H9 (cell line): ENCODE results near the gene AHCY. TPM values are rescaled to one million over a fixed set of nuclear protein-coding genes. Genes with fewer than 3 reads are reported as not detected.

ENCODE experiments used
- DNase-seq: peaks from one replicate; pipeline ENCODE4 v3.0.0-alpha.2; 2017
- H2AFZ ChIP-seq: one replicate; pipeline ENCODE4 v1.6.1; 2013; ENCODE audit warnings: mild to moderate bottlenecking, low read length, control low read depth, moderate library complexity
- H2AK5ac ChIP-seq: 2 replicates; pipeline ENCODE4 v1.6.1; 2013; ENCODE audit warnings: low read length, control low read depth, mixed read lengths; ENCODE audit not compliant: insufficient read length
- H2BK120ac ChIP-seq: one replicate; pipeline ENCODE4 v1.6.1; 2013; ENCODE audit warnings: low read depth, mild to moderate bottlenecking, low read length, control low read depth, inconsistent platforms; ENCODE audit not compliant: poor library complexity, severe bottlenecking
- H2BK12ac ChIP-seq: 2 replicates; pipeline ENCODE4 v1.6.1; 2013; ENCODE audit warnings: low read length, control low read depth, mixed read lengths, low read depth; ENCODE audit not compliant: insufficient read length
- H2BK15ac ChIP-seq: 2 replicates; pipeline ENCODE4 v1.6.1; 2013; ENCODE audit warnings: low read depth, low read length, control low read depth
- H2BK20ac ChIP-seq: one replicate; pipeline ENCODE4 v1.6.1; 2013; ENCODE audit warnings: low read depth, mild to moderate bottlenecking, low read length, control low read depth, inconsistent platforms; ENCODE audit not compliant: poor library complexity, severe bottlenecking
- H2BK5ac ChIP-seq: 2 replicates; pipeline ENCODE4 v1.6.1; 2013; ENCODE audit warnings: low read length, control low read depth, mixed read lengths; ENCODE audit not compliant: insufficient read length
- H3K14ac ChIP-seq: 2 replicates; pipeline ENCODE4 v1.6.1; 2013; ENCODE audit warnings: low read length, control low read depth; ENCODE audit not compliant: insufficient read depth
- H3K18ac ChIP-seq: 2 replicates; pipeline ENCODE4 v1.6.1; 2013; ENCODE audit warnings: low read depth, mild to moderate bottlenecking, mixed read lengths, low read length, control low read depth; ENCODE audit not compliant: insufficient read length
- H3K23ac ChIP-seq: 2 replicates; pipeline ENCODE4 v1.6.1; 2013; ENCODE audit warnings: low read length, control low read depth, mixed read lengths, low read depth; ENCODE audit not compliant: insufficient read length
- H3K23me2 ChIP-seq: 2 replicates; pipeline ENCODE4 v1.6.1; 2013; ENCODE audit warnings: low read depth, mild to moderate bottlenecking, mixed read lengths, low read length, control low read depth; ENCODE audit not compliant: insufficient read length, poor library complexity, severe bottlenecking
- H3K27ac ChIP-seq: 2 replicates; pipeline ENCODE4 v1.5.1; 2013; ENCODE audit warnings: low read length, control low read depth, mixed read lengths, low read depth; ENCODE audit not compliant: insufficient read length
- H3K27me3 ChIP-seq: 2 replicates; pipeline ENCODE4 v1.6.1; 2013; ENCODE audit warnings: low read length, control low read depth, inconsistent platforms; ENCODE audit not compliant: insufficient read depth
- H3K4ac ChIP-seq: 2 replicates; pipeline ENCODE4 v1.6.1; 2013; ENCODE audit warnings: low read depth, mild to moderate bottlenecking, control low read depth, inconsistent platforms, low read length, moderate library complexity
- H3K4me1 ChIP-seq: 2 replicates; pipeline ENCODE4 v1.6.1; 2013; ENCODE audit warnings: low read length, control low read depth, inconsistent platforms; ENCODE audit not compliant: insufficient read depth
- H3K4me2 ChIP-seq: 2 replicates; pipeline ENCODE4 v1.6.1; 2013; ENCODE audit warnings: low read length, control low read depth, mixed read lengths; ENCODE audit not compliant: insufficient read length, insufficient read depth
- H3K56ac ChIP-seq: 2 replicates; pipeline ENCODE4 v1.6.1; 2013; ENCODE audit warnings: low read depth, mild to moderate bottlenecking, mixed read lengths, low read length, control low read depth; ENCODE audit not compliant: insufficient read length
- H3K79me1 ChIP-seq: 2 replicates; pipeline ENCODE4 v1.6.1; 2013; ENCODE audit warnings: low read depth, mild to moderate bottlenecking, moderate library complexity, low read length, control low read depth, inconsistent platforms; ENCODE audit not compliant: insufficient read depth, poor library complexity, severe bottlenecking
- H3K79me2 ChIP-seq: 2 replicates; pipeline ENCODE4 v1.6.1; 2013; ENCODE audit warnings: low read length, control low read depth, inconsistent platforms; ENCODE audit not compliant: insufficient read depth
- H3K9ac ChIP-seq: 2 replicates; pipeline ENCODE4 v1.6.1; 2013; ENCODE audit warnings: low read length, control low read depth, mixed read lengths; ENCODE audit not compliant: insufficient read length; ENCODE audit errors: extremely low read depth
- H3K9me3 ChIP-seq: one replicate; pipeline ENCODE4 v1.6.1; 2013; ENCODE audit warnings: low read depth, low read length, inconsistent platforms; ENCODE audit not compliant: control insufficient read depth
- H3T11ph ChIP-seq: one replicate; pipeline ENCODE4 v1.6.1; 2013; ENCODE audit warnings: mild to moderate bottlenecking, low read length, control low read depth, inconsistent platforms
- H4K20me1 ChIP-seq: one replicate; pipeline ENCODE4 v1.6.1; 2013; ENCODE audit not compliant: control insufficient read depth, insufficient read length, insufficient read depth
- H4K5ac ChIP-seq: 2 replicates; pipeline ENCODE4 v1.6.1; 2013; ENCODE audit warnings: low read depth, mild to moderate bottlenecking, mixed read lengths, low read length, control low read depth; ENCODE audit not compliant: insufficient read length
- H4K8ac ChIP-seq: replicated peaks from 2 replicates; pipeline ENCODE4 v1.6.1; 2013; ENCODE audit warnings: low read length, control low read depth, mixed read lengths, low read depth; ENCODE audit not compliant: insufficient read length
- H4K91ac ChIP-seq: 2 replicates; pipeline ENCODE4 v1.6.1; 2013; ENCODE audit warnings: low read depth, mild to moderate bottlenecking, moderate library complexity, mixed read lengths, low read length, control low read depth; ENCODE audit not compliant: insufficient read length
- H3K27ac Mint-ChIP-seq, 3 experiments: 2 replicates in 2 of 3; 3 replicates in 1 of 3; pipeline ENCODE4 v1.8.0; 2020 to 2021; ENCODE audit warnings: mixed read lengths in 3 of 3, mild to moderate bottlenecking in 1 of 3, moderate library complexity in 1 of 3
- H3K27me3 Mint-ChIP-seq: 2 replicates; pipeline ENCODE4 v1.8.0; 2021; ENCODE audit warnings: low read depth, mild to moderate bottlenecking, moderate library complexity, mixed read lengths
- H3K36me3 Mint-ChIP-seq, 3 experiments: 2 replicates in 2 of 3; 3 replicates in 1 of 3; pipeline ENCODE4 v1.8.0; 2020 to 2021; ENCODE audit warnings: low read depth in 3 of 3, mixed read lengths in 3 of 3; ENCODE audit not compliant: insufficient read depth in 1 of 3
- H3K4me1 Mint-ChIP-seq, 2 experiments: 2 replicates each; pipeline ENCODE4 v1.8.0; 2020; ENCODE audit warnings: mixed read lengths in 2 of 2
- H3K4me3 Mint-ChIP-seq, 2 experiments: 2 replicates in 1 of 2; 3 replicates in 1 of 2; pipeline ENCODE4 v1.8.0; 2020 to 2021; ENCODE audit warnings: mild to moderate bottlenecking in 2 of 2, mixed read lengths in 2 of 2, moderate library complexity in 1 of 2
- H3K9me3 Mint-ChIP-seq, 2 experiments: 2 replicates in 1 of 2; 3 replicates in 1 of 2; pipeline ENCODE4 v1.8.0; 2020; ENCODE audit warnings: mild to moderate bottlenecking in 2 of 2, mixed read lengths in 2 of 2, moderate library complexity in 1 of 2
- total RNA-seq: library from RNA; stranded (reverse); gene quantifications from 2 replicates; pipeline ENCODE4 v1.2.1, GENCODE V29; 2021
- TF ChIP-seq, protein P1 (sequence below): fragments of 200-600 bp; sonication (generic); conservative IDR thresholded peaks from 3 replicates; pipeline ENCODE4 v1.8.0; 2021; ENCODE audit warnings: antibody characterized with exemption, mild to moderate bottlenecking

AHCY gene
- total RNA-seq, 1 experiment from 2014 or later: 461 TPM

DNA sequence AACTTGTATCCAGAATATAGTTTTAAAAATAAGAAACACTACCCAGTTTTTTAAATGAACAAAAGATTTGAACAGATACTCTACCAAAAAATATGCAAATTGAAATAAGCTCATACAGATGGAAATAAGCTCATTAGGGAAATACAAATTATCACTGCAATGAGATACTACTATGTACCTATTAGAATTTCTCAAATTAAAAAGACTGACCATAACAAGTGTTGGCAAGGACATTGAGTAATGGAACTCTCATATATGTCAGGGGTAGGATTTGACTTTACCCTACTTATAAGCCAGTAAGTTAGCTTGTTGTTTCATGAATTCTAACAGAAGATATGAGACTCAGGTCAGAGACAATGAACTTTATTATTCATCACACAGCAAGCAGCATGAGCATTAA is 71.5 kb downstream of the AHCY start:
- no peaks in the 10 kb centered on the region for H3K79me1 ChIP-seq
- no peak overlapping the region for H2AK5ac ChIP-seq
- H2AFZ ChIP-seq: no peak overlapping the region
- H3K14ac ChIP-seq: no peak overlapping the region
- no peak overlapping the region for H2BK12ac ChIP-seq
- Mint-ChIP-seq H3K27me3 (peaks cover 5% of the 10 kb centered on the region), H3K4me3 (no peak overlapping the region), H3K36me3 (no peaks in the 10 kb centered on the region), H3K9me3 (peaks cover 2 to 3% of the 10 kb centered on the region in 2 experiments; a peak in 1 of 5 replicates), H3K4me1 (no peaks in the 10 kb centered on the region), H3K27ac (no peak overlapping the region)
- no peak overlapping the region for H2BK15ac ChIP-seq
- H3K27me3 ChIP-seq: no peaks in the 10 kb centered on the region; the same call in 1 of the 2 replicates
- no peak overlapping the region for H3K9ac ChIP-seq
- no peak overlapping the region for H4K8ac ChIP-seq
- no peak overlapping the region for H3K18ac ChIP-seq
- no peaks in the 10 kb centered on the region for H3K23me2 ChIP-seq
- no peak for DNase-seq
- no peaks in the 10 kb centered on the region for H4K20me1 ChIP-seq
- H3K23ac ChIP-seq: no peak overlapping the region
- no peaks in the 10 kb centered on the region for H3K4me1 ChIP-seq
- no peak overlapping the region for H2BK5ac ChIP-seq
- H3K4me2 ChIP-seq: no peak overlapping the region
- no peak overlapping the region for H4K91ac ChIP-seq
- H2BK20ac ChIP-seq: no peak overlapping the region
- no peak overlapping the region for H3T11ph ChIP-seq
- no peak overlapping the region for H3K4ac ChIP-seq
- no peak overlapping the region for H3K27ac ChIP-seq
- H4K5ac ChIP-seq: no peak overlapping the region
- H3K9me3 ChIP-seq: no peaks in the 10 kb centered on the region
- no peaks in the 10 kb centered on the region for H3K79me2 ChIP-seq
- H3K56ac ChIP-seq: no peak overlapping the region
- no peak overlapping the region for H2BK120ac ChIP-seq
- TF ChIP-seq, protein P1, sequence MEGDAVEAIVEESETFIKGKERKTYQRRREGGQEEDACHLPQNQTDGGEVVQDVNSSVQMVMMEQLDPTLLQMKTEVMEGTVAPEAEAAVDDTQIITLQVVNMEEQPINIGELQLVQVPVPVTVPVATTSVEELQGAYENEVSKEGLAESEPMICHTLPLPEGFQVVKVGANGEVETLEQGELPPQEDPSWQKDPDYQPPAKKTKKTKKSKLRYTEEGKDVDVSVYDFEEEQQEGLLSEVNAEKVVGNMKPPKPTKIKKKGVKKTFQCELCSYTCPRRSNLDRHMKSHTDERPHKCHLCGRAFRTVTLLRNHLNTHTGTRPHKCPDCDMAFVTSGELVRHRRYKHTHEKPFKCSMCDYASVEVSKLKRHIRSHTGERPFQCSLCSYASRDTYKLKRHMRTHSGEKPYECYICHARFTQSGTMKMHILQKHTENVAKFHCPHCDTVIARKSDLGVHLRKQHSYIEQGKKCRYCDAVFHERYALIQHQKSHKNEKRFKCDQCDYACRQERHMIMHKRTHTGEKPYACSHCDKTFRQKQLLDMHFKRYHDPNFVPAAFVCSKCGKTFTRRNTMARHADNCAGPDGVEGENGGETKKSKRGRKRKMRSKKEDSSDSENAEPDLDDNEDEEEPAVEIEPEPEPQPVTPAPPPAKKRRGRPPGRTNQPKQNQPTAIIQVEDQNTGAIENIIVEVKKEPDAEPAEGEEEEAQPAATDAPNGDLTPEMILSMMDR: no peak

Other genes starting within 250 kb of the AHCY start
- gene EIF2S2, start 191.1 kb downstream of the AHCY start, total RNA-seq: 188 and 189 TPM in 2 replicates
- not detected in 2 replicates for gene ASIP, start 61.9 kb downstream of the AHCY start, total RNA-seq
- 55.9 and 56.9 TPM in 2 replicates for gene ITCH, start 59.9 kb upstream of the AHCY start, total RNA-seq
- 200 and 209 TPM in 2 replicates for gene DYNLRB1, start 213.1 kb upstream of the AHCY start, total RNA-seq